ENCODE data around the gene PRR22.

Gene PRR22

GRCh38 chr19:5829567-5830310 is 45.2 kb upstream of the PRR22 start:
- Histone ChIP-seq H3K9ac (ENCODE audit: low read length) (no peak overlapping the region), H4K20me1 (ENCODE audit: insufficient read depth, low read length) (no peaks in the 10 kb centered on the region), H3K9me2 (replicated peaks; ENCODE audit: insufficient read depth, low read length) (no peaks in the 10 kb centered on the region), H3K36me3 (replicated peaks; ENCODE audit: insufficient read depth, low read length) (no peaks in the 10 kb centered on the region), H3K4me3 (ENCODE audit: low read length) (no peak overlapping the region), H3K27ac (ENCODE audit: low read length) (no peak overlapping the region), H3K27me3 (replicated peaks; ENCODE audit: insufficient read depth, low read length) (peaks cover 56% of the 10 kb centered on the region), H3K9me3 (replicated peaks; ENCODE audit: insufficient read depth, low read length) (no peaks in the 10 kb centered on the region), H3K79me2 (ENCODE audit: low read length) (no peaks in the 10 kb centered on the region), H3F3A (ENCODE audit: insufficient read depth, low read length) (peaks cover 14% of the 10 kb centered on the region), H2AFZ (ENCODE audit: low read length) (no peak overlapping the region), H3K4me2 (ENCODE audit: low read depth, low read length) (no peak overlapping the region), H3K4me1 (ENCODE audit: low read length) (peaks cover 15% of the 10 kb centered on the region)
- TF ChIP-seq EZH2 (optimal IDR thresholded peaks at IDR 0.05; ENCODE audit: low read depth, low read length) (no peak), EZH2phosphoT487 (IDR thresholded peaks at IDR 0.05; ENCODE audit: low read length) (no peak), CTCF (IDR thresholded peaks at IDR 0.05; ENCODE audit: low read length) (no peak)
- no peak for DNase-seq

GRCh38 chr19:5828661-5829566 is 44.4 kb upstream of the PRR22 start:
- Histone ChIP-seq H2AFZ (ENCODE audit: low read length) (peak overlapping the region; percentile 37), H3K4me1 (ENCODE audit: low read length) (peaks cover 15% of the 10 kb centered on the region)

More at GRCh38 chr19:5828661-5829566, 44.4 kb upstream of the PRR22 start:
- DNase-seq: no peak
- no peaks in the 10 kb centered on the region for H3K79me2 ChIP-seq (ENCODE audit: low read length)
- no peaks in the 10 kb centered on the region for H3K36me3 ChIP-seq (replicated peaks; ENCODE audit: insufficient read depth, low read length)
- H3K4me2 ChIP-seq (ENCODE audit: low read depth, low read length): peak overlapping the region; percentile 82
- peak overlapping the region; percentile 74; the same call in 1 of the 2 replicates for H3K27ac ChIP-seq (ENCODE audit: low read length)
- H3K9me3 ChIP-seq (replicated peaks; ENCODE audit: insufficient read depth, low read length): no peaks in the 10 kb centered on the region
- peak overlapping the region; percentile 80 for H3K9ac ChIP-seq (ENCODE audit: low read length)
- TF ChIP-seq CTCF (IDR thresholded peaks at IDR 0.05; ENCODE audit: low read length) (no peak), EZH2 (optimal IDR thresholded peaks at IDR 0.05; ENCODE audit: low read depth, low read length) (no peak), EZH2phosphoT487 (IDR thresholded peaks at IDR 0.05; ENCODE audit: low read length) (no peak)
- peaks cover 55% of the 10 kb centered on the region for H3K27me3 ChIP-seq (replicated peaks; ENCODE audit: insufficient read depth, low read length)
- H3K9me2 ChIP-seq (replicated peaks; ENCODE audit: insufficient read depth, low read length): no peaks in the 10 kb centered on the region
- peak overlapping the region; percentile 66 for H3K4me3 ChIP-seq (ENCODE audit: low read length)
- H4K20me1 ChIP-seq (ENCODE audit: insufficient read depth, low read length): no peaks in the 10 kb centered on the region
- H3F3A ChIP-seq (ENCODE audit: insufficient read depth, low read length): peaks cover 14% of the 10 kb centered on the region
